HG03045 (cell line): ENCODE data around the gene PRMT7.

Experiments
- ATAC-seq: cut with Tn5 transposase; IDR thresholded peaks from one replicate; pipeline ENCODE4 v1.9.1; 2021; ENCODE audit warnings: mild to moderate bottlenecking, moderate library complexity; ENCODE audit not compliant: unreplicated experiment

PRMT7 gene

GRCh38 chr16:68387301-68387700 lies 76.5 kb downstream of the PRMT7 start:
- ATAC-seq, result no peak

GRCh38 chr16:68388124-68388523 lies 77.3 kb downstream of the PRMT7 start:
- no peak for ATAC-seq

DNA sequence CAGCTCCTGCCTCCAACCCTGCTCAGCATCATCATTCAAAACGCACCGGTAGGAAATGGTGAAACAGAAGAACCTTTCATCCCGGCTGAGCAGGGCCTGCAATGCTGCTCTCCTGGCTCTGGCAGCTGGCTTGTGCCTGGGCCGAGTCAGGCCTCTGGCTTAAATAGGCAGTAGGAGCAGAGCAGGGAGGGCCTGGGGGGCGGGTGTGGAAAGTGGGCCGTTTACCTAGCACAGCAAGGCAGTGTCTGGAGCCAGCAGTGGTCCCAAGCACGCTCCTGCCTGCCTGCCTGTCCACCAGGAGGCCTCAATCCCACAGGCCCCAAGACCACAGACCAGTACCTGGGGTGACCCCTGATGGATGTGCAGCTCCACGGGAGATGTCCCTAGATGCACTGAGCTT lies 78.2 kb downstream of the PRMT7 start:
- no peak for ATAC-seq

GRCh38 chr16:68389750-68390371 lies 79.0 kb downstream of the PRMT7 start:
- no peak for ATAC-seq

GRCh38 chr16:68393333-68393732 lies 82.5 kb downstream of the PRMT7 start:
- ATAC-seq, result no peak

DNA sequence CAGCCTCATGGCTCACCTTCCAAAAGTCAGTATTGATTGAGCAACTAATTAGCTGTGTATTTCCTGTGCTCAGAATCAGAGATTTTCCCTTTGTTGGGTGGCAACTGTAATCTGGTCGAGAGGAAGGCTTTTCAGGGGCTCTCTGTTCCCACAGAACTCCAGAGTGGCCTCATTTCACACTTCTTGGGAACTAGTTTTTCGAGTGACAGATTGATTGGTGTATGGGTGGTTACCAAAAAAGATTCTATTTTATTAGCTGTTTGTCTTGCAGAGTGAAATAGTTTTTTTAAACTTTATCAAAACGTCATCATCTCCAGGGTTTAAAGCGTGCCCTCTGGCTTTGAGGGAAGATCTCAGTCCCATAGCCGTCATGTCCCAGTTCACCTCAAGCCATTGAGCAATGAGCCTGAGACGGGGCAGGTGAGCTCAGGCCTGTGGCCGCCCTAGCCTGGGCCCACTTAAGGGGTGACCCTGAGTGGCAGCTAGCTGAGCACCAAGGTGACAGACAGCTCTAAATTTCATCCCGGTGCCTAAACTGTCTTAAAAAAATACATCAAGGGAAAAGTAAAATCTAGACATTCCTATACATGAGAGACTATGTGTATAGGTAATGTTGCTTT lies 84.5 kb downstream of the PRMT7 start:
- ATAC-seq, result no peak

DNA sequence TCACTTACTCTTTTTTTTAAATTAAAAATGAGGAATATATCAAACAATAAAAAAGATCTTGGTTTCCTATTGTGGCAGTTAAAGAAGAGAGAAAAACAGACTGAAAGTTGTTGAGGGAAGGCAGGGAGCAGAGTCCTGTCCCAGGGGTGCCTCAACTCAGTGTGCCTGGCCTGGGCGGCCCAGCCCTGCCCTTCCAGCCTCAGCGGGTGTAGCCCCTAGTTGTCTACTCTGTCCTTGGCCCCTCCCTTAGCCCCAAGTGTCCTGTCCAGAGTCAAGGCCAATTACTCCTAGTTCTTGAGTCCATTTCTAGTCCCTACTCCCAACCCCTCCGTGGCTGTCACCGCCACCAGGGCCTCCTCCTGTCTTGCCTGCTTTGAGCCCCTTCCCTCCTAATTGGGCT lies 85.0 kb downstream of the PRMT7 start:
- no peak for ATAC-seq

DNA sequence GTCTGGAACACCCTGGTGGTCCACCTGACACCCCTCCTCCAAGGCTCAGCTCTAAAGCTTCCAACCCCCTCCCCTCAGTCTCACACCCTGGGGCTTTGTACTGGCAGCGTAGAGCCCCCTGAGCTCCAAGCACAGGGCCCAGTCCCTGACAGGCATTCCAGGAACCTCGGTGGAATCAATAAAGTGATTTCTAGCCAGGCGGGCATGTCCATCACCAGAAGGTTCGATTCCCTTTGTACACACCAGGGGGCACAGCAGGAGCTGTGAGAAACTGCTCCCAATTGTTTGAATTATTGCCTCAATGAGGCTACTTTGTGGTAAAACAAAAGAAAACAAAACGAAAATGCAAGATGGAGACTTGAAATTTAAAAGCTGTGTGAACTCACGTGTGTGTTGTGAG lies 85.7 kb downstream of the PRMT7 start:
- no peak for ATAC-seq

- no peak for ATAC-seq
Measured at GRCh38 chr16:68397710-68398201, 86.9 kb downstream of the PRMT7 start.

GRCh38 chr16:68399456-68399855 lies 88.6 kb downstream of the PRMT7 start:
- no peak for ATAC-seq

DNA sequence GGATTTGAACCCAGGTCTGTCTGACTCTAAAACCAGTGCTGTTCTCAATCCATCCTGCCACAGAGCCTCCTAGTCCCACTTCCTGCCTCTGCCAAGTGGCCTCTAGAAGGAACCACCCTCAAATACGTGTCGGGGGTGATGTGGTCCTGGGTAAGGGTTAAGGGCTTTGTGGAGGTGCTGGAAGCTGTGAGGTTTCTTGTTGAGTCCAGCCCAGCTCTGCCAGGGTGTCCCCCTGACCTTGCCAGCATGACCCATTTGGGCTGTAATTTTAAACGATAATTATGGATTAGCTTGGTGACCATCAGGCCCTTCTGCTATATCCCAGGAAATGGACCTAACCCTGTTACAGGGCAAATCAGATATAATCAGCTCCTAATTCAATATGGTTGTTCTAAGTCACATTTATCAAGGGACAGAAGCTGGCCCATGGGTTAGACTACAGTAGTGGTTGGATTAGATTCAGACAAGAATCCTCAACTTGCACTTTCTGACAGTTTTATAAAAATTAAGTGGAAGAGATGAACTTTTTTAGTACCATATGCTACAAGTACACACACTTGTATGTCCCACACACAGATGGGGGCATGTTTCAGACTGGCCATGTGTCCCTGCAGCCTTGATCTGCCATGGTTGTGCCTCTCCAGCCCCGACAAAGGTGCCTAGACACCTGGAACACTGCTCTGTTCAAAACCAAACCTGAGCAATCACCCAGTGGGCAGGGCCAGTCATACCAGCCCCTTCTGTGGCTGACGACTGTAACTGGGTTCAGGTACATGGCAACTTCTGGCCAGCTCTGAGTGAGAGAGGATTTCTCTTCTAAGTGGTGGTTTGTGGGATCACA lies 89.5 kb downstream of the PRMT7 start:
- no peak for ATAC-seq

DNA sequence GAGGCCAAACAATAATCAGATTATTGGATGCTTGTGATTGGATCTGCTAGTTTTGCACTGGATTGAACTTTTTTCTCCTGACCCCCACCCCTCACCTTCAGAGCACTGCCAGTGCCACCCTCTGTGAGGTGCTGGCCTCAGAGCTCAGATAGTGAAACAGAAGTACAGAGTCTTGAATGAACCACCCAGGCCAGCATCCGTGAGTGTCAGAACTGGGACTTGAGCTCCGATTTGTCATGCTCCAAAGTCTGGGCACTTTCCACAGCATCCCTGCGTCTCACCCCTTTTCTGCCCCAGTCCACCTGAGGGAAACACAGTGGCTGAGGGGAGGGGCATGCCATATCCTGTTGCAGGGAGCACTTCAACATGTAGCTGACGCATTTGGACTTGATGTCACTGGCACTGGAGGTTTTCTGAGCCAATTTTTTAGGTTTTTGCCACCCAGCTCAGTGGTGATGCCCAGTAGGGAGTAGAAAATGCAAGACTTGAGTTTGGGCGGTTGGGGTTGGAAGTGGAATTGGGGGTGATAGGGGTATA lies 90.2 kb downstream of the PRMT7 start:
- no peak for ATAC-seq

- ATAC-seq, result no peak
Measured at GRCh38 chr16:68401871-68402747, 91.3 kb downstream of the PRMT7 start.

DNA sequence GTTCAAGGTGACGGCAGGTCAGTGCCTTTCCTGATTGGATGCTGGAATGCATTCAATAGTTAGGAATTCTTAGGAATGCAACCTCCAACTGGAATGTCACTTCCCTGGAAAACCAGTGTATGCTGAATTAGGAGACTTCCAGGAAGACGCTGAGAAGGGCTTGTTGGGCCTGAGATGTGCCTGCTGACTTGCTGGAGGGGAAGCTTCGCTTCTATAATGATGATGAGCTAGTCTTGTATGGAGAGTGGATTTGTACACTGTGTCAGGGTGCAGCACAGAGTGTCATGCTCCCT lies 91.9 kb downstream of the PRMT7 start:
- no peak for ATAC-seq

DNA sequence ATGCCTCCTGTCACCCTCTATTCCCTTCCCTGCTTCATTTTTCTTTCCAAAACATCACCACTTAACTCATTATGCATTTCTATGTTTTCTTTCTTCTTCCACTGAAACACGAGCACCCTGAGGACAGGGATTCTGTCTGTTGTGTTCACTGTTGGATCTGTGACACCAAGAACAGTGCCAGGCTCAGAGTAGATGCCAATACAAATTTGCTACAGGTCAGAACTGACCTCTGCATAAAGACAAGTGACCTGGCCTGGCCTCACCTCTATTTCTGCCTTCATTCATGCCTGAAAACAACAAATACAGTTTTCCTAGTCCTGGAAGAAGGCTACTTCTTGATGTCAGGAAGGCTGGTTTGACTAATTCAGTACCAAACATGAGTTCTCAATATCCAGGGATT lies 92.4 kb downstream of the PRMT7 start:
- no peak for ATAC-seq

DNA sequence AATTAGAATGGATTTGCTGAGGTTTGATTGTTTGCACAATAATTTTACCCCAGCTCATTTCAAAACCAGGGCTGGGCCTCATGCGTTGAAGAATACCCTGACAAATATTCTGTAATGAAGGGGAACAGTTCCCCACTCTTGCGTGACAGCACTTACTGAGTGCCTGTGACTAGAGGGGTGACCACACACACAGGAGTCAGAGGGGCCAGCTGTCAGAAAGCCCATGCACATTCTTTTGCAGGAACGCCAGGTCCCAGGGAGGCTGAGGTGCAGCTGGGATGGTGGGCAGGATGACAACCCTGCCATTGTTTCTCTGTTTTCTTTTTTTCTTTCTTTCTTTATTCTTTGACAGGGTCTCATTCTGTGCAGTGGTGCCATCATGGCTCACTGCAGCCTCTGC lies 92.9 kb downstream of the PRMT7 start:
- ATAC-seq, result no peak

DNA sequence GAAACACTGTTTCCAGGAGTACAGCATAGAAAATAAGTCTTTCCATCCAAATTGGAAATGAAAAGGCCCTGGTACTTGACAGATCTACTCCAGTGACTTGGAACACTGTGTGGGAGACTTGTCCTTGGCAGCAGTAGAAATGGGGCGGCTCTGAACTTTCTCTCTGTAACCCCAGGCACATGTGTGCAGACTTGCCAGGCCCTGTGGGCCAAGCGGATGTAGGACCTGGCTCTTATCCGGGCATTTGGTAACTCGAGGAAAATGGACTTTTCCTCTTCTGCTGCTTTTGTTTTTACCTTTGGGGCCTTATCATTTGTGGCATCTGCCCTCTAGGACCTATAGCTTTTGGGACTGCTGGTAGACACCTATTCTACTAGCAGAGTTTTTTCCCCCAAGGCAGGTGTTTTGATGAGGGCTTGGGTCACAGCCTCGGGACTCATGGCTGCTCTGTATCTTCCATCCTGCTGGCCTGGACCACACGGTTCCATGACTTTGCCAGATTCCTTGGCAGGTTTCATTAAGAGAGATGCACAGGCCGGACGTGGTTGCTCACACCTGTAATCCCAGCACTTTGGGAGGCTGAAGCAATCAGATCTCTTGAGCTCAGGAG lies 94.0 kb downstream of the PRMT7 start:
- no peak for ATAC-seq

DNA sequence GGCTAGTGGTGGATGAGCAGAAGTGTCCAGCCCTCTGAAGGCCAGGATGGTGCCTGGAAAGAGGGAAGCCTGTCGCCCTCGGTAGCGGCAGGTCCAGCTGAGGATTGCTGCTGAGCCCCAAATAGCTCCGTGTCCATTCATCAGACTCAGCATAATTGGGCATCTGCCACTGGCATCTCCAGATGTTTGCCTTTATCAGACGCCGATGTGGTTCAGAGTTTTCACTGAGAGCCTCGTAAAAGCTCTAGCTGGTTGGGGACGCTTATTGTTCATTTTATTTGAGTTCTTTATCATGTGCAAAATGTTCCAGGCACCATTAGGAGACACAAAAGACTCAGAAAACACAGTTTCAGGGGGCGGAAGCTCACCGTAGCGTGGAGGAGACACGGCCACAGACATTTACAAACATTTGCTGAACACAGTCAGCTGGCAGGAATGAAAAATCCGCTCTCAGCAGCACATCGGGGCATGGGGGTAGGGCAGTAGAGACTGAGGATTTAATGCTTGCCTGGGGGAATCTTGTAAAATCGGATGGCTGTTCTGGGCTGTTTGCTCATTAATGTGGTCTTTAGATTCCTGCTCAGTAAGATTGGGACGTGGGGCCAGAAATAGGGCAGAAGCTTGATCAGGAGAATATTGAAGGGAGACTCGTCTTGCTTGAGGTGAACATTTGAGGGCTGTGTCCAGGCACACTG lies 95.8 kb downstream of the PRMT7 start:
- no peak for ATAC-seq
